ENCODE data around the gene CCAR1.

DNA sequence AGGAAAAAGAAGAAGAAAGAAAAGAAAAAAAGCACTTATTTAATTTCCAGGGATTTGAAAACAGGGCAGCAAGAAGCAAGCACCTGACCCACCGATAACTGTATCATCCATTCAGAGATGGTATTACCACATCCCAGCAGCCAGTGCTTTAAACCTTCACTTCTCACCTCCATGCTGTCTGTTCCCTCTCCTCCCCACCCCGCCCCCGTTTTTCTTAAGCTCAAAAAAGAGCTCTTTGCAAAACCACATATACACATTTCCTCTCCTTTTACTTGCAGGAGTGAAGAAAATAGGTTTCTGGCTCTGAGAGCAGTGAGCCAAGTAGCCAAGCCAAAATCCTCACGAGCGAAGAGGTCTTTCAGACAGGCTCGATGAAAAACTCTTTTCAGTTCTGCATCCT lies 108.5 kb downstream of the CCAR1 start:
- TF ChIP-seq, protein P1, sequence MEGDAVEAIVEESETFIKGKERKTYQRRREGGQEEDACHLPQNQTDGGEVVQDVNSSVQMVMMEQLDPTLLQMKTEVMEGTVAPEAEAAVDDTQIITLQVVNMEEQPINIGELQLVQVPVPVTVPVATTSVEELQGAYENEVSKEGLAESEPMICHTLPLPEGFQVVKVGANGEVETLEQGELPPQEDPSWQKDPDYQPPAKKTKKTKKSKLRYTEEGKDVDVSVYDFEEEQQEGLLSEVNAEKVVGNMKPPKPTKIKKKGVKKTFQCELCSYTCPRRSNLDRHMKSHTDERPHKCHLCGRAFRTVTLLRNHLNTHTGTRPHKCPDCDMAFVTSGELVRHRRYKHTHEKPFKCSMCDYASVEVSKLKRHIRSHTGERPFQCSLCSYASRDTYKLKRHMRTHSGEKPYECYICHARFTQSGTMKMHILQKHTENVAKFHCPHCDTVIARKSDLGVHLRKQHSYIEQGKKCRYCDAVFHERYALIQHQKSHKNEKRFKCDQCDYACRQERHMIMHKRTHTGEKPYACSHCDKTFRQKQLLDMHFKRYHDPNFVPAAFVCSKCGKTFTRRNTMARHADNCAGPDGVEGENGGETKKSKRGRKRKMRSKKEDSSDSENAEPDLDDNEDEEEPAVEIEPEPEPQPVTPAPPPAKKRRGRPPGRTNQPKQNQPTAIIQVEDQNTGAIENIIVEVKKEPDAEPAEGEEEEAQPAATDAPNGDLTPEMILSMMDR (IDR thresholded peaks at IDR 0.05) = no peak
- TF ChIP-seq POLR2AphosphoS5 (IDR thresholded peaks at IDR 0.05; ENCODE audit: insufficient read depth in 1 of 2, low read depth in 1 of 2) = no peak
- TF ChIP-seq POLR2A (IDR thresholded peaks at IDR 0.05) = no peak

Measured in vagina (tissue), 2 donors.